ENCODE data around the gene CTIF.

Gene CTIF

GRCh38 chr18:48773821-48774220, 235.0 kb downstream of the CTIF start:
- no peak for DNase-seq (ENCODE audit: low read depth in 2 of 2)

- DNase-seq (ENCODE audit: low read depth in 2 of 2), result no peak
These were observed 236.1 kb downstream of the CTIF start for GRCh38 chr18:48774941-48775340.

GRCh38 chr18:48775372-48776155, 236.7 kb downstream of the CTIF start:
- DNase-seq (ENCODE audit: low read depth in 2 of 2), result no peak

GRCh38 chr18:48776156-48776555, 237.3 kb downstream of the CTIF start:
- no peak for DNase-seq (ENCODE audit: low read depth in 2 of 2)

- no peak for DNase-seq (ENCODE audit: low read depth in 2 of 2)
These were observed 237.8 kb downstream of the CTIF start for GRCh38 chr18:48776641-48777025.

- peak; percentile 24 to 56 for DNase-seq (ENCODE audit: low read depth in 2 of 2)
These were observed 238.4 kb downstream of the CTIF start for GRCh38 chr18:48777026-48777743.

- no peak for DNase-seq (ENCODE audit: low read depth in 2 of 2)
These were observed 238.9 kb downstream of the CTIF start for GRCh38 chr18:48777744-48778116.

- DNase-seq (ENCODE audit: low read depth in 2 of 2), result no peak
These were observed 239.6 kb downstream of the CTIF start for GRCh38 chr18:48778344-48779011.

- no peak for DNase-seq (ENCODE audit: low read depth in 2 of 2)
These were observed 240.6 kb downstream of the CTIF start for GRCh38 chr18:48779462-48779861.

- no peak for DNase-seq (ENCODE audit: low read depth in 2 of 2)
These were observed 241.5 kb downstream of the CTIF start for GRCh38 chr18:48780201-48780912.

GRCh38 chr18:48780913-48781162, 242.0 kb downstream of the CTIF start:
- no peak for DNase-seq (ENCODE audit: low read depth in 2 of 2)

GRCh38 chr18:48781163-48781987, 242.5 kb downstream of the CTIF start:
- no peak for DNase-seq (ENCODE audit: low read depth in 2 of 2)

GRCh38 chr18:48781988-48782363, 243.1 kb downstream of the CTIF start:
- no peak for DNase-seq (ENCODE audit: low read depth in 2 of 2)

GRCh38 chr18:48782381-48782861, 243.6 kb downstream of the CTIF start:
- DNase-seq (ENCODE audit: low read depth in 2 of 2), result no peak

GRCh38 chr18:48783616-48784520, 245.0 kb downstream of the CTIF start:
- no peak for DNase-seq (ENCODE audit: low read depth in 2 of 2)

GRCh38 chr18:48784656-48785055, 245.8 kb downstream of the CTIF start:
- DNase-seq (ENCODE audit: low read depth in 2 of 2), result no peak

GRCh38 chr18:48785091-48785614, 246.3 kb downstream of the CTIF start:
- no peak for DNase-seq (ENCODE audit: low read depth in 2 of 2)

- no peak for DNase-seq (ENCODE audit: low read depth in 2 of 2)
These were observed 247.1 kb downstream of the CTIF start for GRCh38 chr18:48785736-48786454.

- DNase-seq (ENCODE audit: low read depth in 2 of 2), result no peak
These were observed 247.8 kb downstream of the CTIF start for GRCh38 chr18:48786455-48787202.
